ENCODE results near the gene ARHGEF17. TPM values are rescaled to one million over a fixed set of nuclear protein-coding genes. Genes with fewer than 3 reads are reported as not detected.
A peak's percentile ranks its signal among the peaks of the same experiment; 100 is the strongest.

ARHGEF17 gene
- total RNA-seq, 1 experiment from 2014 or later, result 22.3 TPM

- H3K4me1 Mint-ChIP-seq (ENCODE audit: low read depth, unreplicated experiment), result peaks cover 17% of the 10 kb centered on the region
- TF ChIP-seq, protein P1, sequence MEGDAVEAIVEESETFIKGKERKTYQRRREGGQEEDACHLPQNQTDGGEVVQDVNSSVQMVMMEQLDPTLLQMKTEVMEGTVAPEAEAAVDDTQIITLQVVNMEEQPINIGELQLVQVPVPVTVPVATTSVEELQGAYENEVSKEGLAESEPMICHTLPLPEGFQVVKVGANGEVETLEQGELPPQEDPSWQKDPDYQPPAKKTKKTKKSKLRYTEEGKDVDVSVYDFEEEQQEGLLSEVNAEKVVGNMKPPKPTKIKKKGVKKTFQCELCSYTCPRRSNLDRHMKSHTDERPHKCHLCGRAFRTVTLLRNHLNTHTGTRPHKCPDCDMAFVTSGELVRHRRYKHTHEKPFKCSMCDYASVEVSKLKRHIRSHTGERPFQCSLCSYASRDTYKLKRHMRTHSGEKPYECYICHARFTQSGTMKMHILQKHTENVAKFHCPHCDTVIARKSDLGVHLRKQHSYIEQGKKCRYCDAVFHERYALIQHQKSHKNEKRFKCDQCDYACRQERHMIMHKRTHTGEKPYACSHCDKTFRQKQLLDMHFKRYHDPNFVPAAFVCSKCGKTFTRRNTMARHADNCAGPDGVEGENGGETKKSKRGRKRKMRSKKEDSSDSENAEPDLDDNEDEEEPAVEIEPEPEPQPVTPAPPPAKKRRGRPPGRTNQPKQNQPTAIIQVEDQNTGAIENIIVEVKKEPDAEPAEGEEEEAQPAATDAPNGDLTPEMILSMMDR (IDR thresholded peaks at IDR 0.05; ENCODE audit: unreplicated experiment), result no peak
- H3K36me3 Mint-ChIP-seq (ENCODE audit: insufficient read depth, unreplicated experiment), result peaks cover 31% of the 10 kb centered on the region
- BruUV-seq (replicated peaks), result no TSS peak
- no peaks in the 10 kb centered on the region for H3K27me3 Mint-ChIP-seq (ENCODE audit: unreplicated experiment)
- intact Hi-C loops (cut with micrococcal nuclease; ENCODE audit: unreplicated experiment), result loop anchor here (1.0 to 5.0 kb wide), 2 partner anchors 42 to 86 kb away; partner anchors contain the start of gene ARHGEF17
- H3K4me3 Mint-ChIP-seq (ENCODE audit: low read depth, unreplicated experiment), result no peak overlapping the region
- CTCF ChIA-PET, result interaction anchor here (0.6 to 1.8 kb wide), 10 partner anchors 9 to 98 kb away, joined by 3 to 39 read pairs (median 6); no protein-coding TSS in a partner anchor
- no peak overlapping the region for H3K27ac Mint-ChIP-seq (ENCODE audit: unreplicated experiment)
- DNase-seq, result no peak
- no peaks in the 10 kb centered on the region for H3K9me3 Mint-ChIP-seq (ENCODE audit: low read depth, unreplicated experiment)
Measured at GRCh38 chr11:73393011-73393380, 84.9 kb downstream of the ARHGEF17 start.

DNA sequence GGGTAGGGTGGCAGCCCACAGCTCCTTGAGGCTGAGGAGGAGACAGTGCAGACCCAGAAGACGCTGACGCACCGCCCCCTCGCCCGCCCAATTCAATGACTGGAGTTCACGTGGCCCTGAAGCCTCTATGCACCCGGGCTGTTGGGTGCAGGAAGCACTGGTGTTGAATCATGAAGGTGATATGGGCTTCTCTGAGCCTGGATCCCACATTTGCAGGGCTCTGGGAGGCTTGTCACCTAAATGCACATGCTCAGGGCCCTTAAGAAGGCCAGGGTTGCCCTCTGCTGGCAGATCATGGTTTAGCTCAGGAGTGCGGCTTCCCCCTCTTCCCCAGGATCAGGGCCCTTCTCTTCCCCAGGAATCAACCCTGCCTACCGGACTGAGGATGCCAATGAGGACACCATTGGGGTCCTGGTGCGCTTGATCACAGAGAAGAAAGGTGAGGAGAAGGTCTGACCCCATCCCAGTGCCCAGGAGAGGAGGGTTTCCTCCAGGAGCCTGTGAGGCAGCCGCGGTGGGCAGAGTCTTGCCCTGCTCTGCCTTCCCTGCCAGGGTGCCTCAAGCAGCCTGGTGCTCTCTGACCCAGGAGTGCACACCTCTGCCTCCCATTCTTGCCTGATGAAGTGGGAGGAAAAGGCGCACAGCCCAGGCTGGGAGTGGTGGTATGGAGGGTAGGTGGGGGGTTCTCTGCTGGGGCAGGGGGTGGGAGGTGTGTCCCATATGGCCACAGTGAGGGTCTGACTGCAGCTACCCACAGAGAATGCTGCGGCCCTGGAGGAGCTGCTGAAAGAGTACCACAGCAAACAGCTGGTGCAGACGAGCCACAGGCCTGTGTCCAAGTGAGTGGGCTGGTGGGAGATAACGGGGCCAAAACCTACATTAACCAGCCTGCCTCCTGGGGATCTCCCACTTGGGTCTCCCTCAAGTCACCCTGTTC, 85.7 kb downstream of the ARHGEF17 start:
- DNase-seq, result peak; percentile 79
- Mint-ChIP-seq H3K27me3 (ENCODE audit: unreplicated experiment) (no peaks in the 10 kb centered on the region), H3K4me1 (ENCODE audit: low read depth, unreplicated experiment) (peaks cover 12% of the 10 kb centered on the region), H3K9me3 (ENCODE audit: low read depth, unreplicated experiment) (no peaks in the 10 kb centered on the region), H3K27ac (ENCODE audit: unreplicated experiment) (no peak overlapping the region), H3K36me3 (ENCODE audit: insufficient read depth, unreplicated experiment) (peaks cover 30% of the 10 kb centered on the region), H3K4me3 (ENCODE audit: low read depth, unreplicated experiment) (no peak overlapping the region)
- no TSS peak for BruUV-seq (replicated peaks)
- intact Hi-C loops (cut with micrococcal nuclease; ENCODE audit: unreplicated experiment), result loop anchor here (1.0 to 5.0 kb wide), 2 partner anchors 42 to 86 kb away; partner anchors contain the start of gene ARHGEF17
- TF ChIP-seq, protein P1 (IDR thresholded peaks at IDR 0.05; ENCODE audit: unreplicated experiment), result peak; percentile 71
- CTCF ChIA-PET, result interaction anchor here (0.6 to 1.8 kb wide), 11 partner anchors 10 to 99 kb away, joined by 3 to 39 read pairs (median 5); no protein-coding TSS in a partner anchor

GRCh38 chr11:73394416-73395296, 86.6 kb downstream of the ARHGEF17 start:
- H3K4me1 Mint-ChIP-seq (ENCODE audit: low read depth, unreplicated experiment), result peaks cover 9% of the 10 kb centered on the region
- no peak for DNase-seq
- BruUV-seq (replicated peaks), result no TSS peak
- CTCF ChIA-PET, result interaction anchor here (1.8 kb wide), 1 partner anchor 88 kb away, joined by 10 read pairs; no protein-coding TSS in a partner anchor
- H3K36me3 Mint-ChIP-seq (ENCODE audit: insufficient read depth, unreplicated experiment), result peaks cover 34% of the 10 kb centered on the region
- H3K27me3 Mint-ChIP-seq (ENCODE audit: unreplicated experiment), result no peaks in the 10 kb centered on the region
- intact Hi-C loops (cut with micrococcal nuclease; ENCODE audit: unreplicated experiment), result loop anchor here (5.0 kb wide), 1 partner anchor 87 kb away; the partner anchor contains the start of gene ARHGEF17
- H3K4me3 Mint-ChIP-seq (ENCODE audit: low read depth, unreplicated experiment), result no peak overlapping the region
- H3K9me3 Mint-ChIP-seq (ENCODE audit: low read depth, unreplicated experiment), result no peaks in the 10 kb centered on the region
- TF ChIP-seq, protein P1 (IDR thresholded peaks at IDR 0.05; ENCODE audit: unreplicated experiment), result no peak
- no peak overlapping the region for H3K27ac Mint-ChIP-seq (ENCODE audit: unreplicated experiment)

Measured in Calu3 (cell line).